Daoy (cell line): ENCODE measurements around the gene MGAT4A. TPM values are rescaled to one million over a fixed set of nuclear protein-coding genes. Genes with fewer than 3 reads are reported as not detected.
"Not testable (repeated sequence)": the region's sequence is repeated elsewhere in the genome, so short reads cannot be mapped to it uniquely, and the experiment has no call there.

Experiments
- DNase-seq: peaks from one replicate; pipeline ENCODE4 v3.0.0-alpha.2; 2015; ENCODE audit warnings: low read depth
- total RNA-seq: library from RNA; depleted of rRNA; stranded (reverse); fragments of >200 nt; shearing (Covaris generic); gene quantifications from 2 replicates; pipeline ENCODE4 v1.2.3, GENCODE V29; 2014

The MGAT4A gene
- total RNA-seq, 1 experiment from 2014 or later: 7.7 TPM

- no peak for DNase-seq
Measured at GRCh38 chr2:98759827-98760625, 29.1 kb upstream of the MGAT4A start.

- no peak for DNase-seq
Measured at GRCh38 chr2:98759338-98759737, 28.4 kb upstream of the MGAT4A start.

GRCh38 chr2:98757904-98758421 is 27.0 kb upstream of the MGAT4A start:
- peak; percentile 87 for DNase-seq

DNA sequence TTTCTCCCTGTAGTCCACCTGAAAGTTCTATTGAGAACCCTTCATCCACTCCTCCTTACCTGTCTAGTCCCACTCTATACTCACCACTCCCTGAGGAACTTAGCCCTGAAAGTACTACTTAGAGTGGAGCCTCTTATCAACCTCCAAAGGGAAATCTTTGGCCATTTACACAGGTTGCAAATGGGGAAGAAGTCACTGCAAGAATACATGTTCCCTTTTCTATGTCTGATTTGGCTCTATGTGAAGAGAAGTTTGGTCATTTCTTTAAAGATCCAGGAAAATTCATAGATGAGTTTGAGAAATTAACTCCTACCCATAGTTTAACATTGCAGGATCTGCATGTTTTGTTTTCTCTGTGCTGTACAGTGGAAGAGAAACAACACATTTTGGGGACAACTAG is 22.9 kb upstream of the MGAT4A start:
- no peak for DNase-seq

DNA sequence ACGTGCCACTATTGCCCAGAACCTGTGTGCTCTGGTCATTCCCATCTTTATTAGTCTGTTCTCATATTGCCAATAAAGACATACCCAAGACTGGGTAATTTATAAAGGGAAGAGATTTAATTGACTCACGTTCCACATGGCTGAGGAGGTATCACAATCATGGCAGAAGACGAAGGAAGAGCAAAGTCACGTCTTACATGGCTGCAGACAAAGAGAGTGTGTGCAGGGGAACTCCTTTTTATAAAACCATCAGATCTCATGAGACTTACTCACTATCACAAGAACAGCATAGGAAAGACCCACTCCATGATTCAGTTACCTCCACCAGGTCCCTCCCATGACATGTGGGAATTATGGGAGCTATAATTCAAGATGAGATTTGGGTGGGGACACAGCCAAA is 21.8 kb upstream of the MGAT4A start:
- DNase-seq: not testable (repeated sequence)

DNA sequence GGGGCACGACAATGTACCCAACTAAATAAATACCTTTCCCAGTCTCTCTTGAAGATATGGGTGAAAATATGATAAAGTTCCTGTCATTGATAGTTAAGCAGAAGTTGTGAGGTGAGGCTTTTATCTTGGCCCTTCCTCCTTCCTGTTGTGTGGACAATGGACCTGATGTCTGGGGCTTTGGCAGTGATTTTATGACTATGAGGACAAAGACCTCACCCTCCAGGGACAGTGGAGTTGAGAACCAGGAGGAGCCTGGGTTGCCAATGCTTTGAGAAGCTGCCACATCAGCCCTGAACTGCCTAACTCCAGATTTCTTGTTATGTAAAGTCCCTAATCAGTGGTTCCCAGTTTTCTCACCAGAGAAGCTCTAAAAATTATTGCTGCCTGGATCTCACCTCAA is 20.8 kb upstream of the MGAT4A start:
- no peak for DNase-seq

GRCh38 chr2:98750593-98751282 is 19.8 kb upstream of the MGAT4A start:
- no peak for DNase-seq

DNA sequence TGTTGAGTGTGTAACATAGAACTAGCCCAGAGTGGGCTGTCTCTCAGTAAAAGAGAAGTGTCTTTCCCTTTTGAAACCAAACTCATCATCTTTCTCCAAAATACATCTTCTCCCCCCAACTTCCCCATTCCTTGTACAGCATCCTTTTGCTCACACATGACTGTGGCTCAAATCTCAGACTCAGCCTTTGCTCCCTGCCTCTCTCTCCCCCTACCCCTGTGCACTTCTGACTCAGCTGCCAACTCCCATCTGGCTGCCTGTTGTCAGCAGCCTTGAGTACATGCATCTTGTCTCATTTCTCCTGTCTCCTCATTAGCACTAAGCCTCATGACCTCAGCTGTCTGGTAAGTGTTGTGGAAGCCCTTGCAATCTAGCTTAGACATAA is 18.1 kb upstream of the MGAT4A start:
- no peak for DNase-seq

- no peak for DNase-seq
Measured at GRCh38 chr2:98748292-98749065, 17.5 kb upstream of the MGAT4A start.

- no peak for DNase-seq
Measured at GRCh38 chr2:98747888-98748287, 17.0 kb upstream of the MGAT4A start.

DNA sequence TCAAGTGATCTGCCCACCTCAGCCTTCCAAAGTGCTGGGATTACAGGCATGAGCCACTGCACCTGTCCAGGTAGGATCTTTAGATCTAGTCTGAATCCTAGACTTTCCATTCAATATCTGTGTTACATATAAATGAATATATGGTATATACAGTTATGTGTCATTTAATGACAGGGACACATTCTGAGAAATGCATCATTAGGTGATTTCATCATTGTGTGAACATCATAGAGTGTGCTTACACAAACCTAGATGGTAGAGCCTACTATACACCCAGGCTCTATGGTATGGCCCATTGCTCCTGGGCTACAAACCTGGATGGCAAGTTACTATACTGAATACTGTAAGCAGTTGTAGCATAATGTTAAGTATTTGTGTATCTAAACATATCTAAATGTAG is 15.5 kb upstream of the MGAT4A start:
- DNase-seq: no peak

DNA sequence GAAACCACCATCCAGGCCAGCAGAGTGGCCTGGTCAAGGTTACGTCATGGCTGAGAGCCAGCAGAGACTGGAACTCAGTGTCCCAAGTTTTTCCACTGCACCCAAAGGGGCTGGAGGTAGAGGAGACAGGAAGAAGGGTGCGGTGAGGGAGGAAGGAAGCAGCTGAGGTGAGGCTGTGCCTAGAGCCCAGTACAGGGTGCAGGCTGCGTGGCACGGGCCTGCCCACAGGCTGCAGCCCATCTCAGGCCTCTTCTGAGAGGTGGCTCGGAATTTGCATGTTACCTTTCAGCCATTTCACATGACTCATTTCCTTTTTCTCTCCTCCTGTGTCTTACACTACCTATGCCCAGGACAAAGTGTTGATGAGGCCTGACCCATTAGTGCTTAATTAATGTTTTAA is 13.7 kb upstream of the MGAT4A start:
- DNase-seq: no peak

GRCh38 chr2:98743835-98744234 is 12.9 kb upstream of the MGAT4A start:
- DNase-seq: no peak

- no peak for DNase-seq
Measured at GRCh38 chr2:98739020-98739419, 8.1 kb upstream of the MGAT4A start.

- no peak for DNase-seq
Measured at GRCh38 chr2:98738304-98738703, 7.4 kb upstream of the MGAT4A start.

DNA sequence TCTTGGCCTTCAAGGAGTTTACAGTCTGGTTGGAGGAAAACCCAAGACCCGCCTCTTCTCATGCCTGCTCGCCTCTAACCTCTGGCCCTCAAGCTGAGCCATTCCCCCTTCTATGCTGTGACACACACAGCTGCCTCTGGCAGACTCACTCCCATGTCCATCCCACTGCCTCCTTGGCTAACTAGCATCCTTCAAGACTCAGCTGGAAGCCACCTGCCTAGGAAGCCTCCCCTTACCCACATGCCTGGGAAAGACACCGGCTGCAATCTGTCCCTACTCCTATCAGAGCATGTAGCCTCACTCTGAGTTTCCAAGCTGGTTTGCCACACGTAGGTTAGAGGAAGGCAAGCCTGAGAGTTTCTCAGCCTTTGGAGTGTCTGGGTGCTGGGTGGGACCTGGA is 6.9 kb upstream of the MGAT4A start:
- no peak for DNase-seq

GRCh38 chr2:98736464-98736889 is 5.5 kb upstream of the MGAT4A start:
- no peak for DNase-seq

GRCh38 chr2:98734823-98735260 is 3.9 kb upstream of the MGAT4A start:
- DNase-seq: no peak

GRCh38 chr2:98734162-98734561 is 3.2 kb upstream of the MGAT4A start:
- DNase-seq: no peak

- no peak for DNase-seq
Measured at GRCh38 chr2:98732430-98733051, 1.6 kb upstream of the MGAT4A start.

- DNase-seq: no peak
Measured at GRCh38 chr2:98731894-98732349, 990 bp upstream of the MGAT4A start.

DNA sequence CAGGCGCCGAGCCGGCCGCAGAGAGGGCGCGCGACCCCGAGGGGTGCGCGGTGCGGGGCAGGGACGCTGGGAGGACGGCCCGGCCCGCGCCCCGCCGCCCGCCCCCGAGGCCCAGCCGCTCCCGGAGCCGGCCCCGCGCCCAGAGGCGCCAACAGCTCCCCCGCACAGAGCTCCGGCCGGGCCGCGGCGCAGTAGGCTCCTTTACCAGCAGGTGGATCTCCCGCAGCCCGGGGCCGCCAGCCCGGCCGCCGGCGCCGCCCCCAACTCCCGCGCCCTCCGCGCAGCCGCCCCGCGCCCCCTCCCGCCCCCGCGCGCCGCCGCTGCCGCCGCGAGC is 258 bp downstream of the MGAT4A start:
- DNase-seq: peak; percentile 59
